Testis (tissue), 3 donors: Measurements from ENCODE around the gene GLRX. TPM values are rescaled to one million over a fixed set of nuclear protein-coding genes. Genes with fewer than 3 reads are reported as not detected.
A peak's percentile ranks its signal among the peaks of the same experiment; 100 is the strongest.

Experiments
- DNase-seq: peaks from one replicate; pipeline ENCODE4 v3.0.0-alpha.2; 2019
- H3K27ac ChIP-seq, 2 donors: fragments of 200-600 bp; sonication (generic); one replicate each; pipeline ENCODE4 v1.5.1; 2019
- H3K27me3 ChIP-seq: fragments of 200-600 bp; sonication (generic); one replicate; pipeline ENCODE4 v1.5.1; 2019
- H3K36me3 ChIP-seq: fragments of 200-600 bp; sonication (generic); one replicate; pipeline ENCODE4 v1.5.1; 2017; ENCODE audit warnings: low read depth; ENCODE audit errors: missing control alignments
- H3K4me1 ChIP-seq: fragments of 200-600 bp; sonication (generic); one replicate; pipeline ENCODE4 v1.5.1; 2019
- H3K4me3 ChIP-seq, 2 donors: fragments of 200-600 bp; sonication (generic); one replicate each; pipeline ENCODE4 v1.5.1; 2017 to 2019
- H3K9me3 ChIP-seq: fragments of 200-600 bp; sonication (generic); one replicate; pipeline ENCODE4 v1.5.1; 2017
- POLR2A ChIP-seq: fragments of 450-650 bp; IDR thresholded peaks from one replicate; pipeline ENCODE4 v1.6.1; 2017; ENCODE audit warnings: antibody characterized with exemption, mild to moderate bottlenecking, moderate library complexity
- WGBS, 2 donors: methylation state at CpG; one replicate each; pipeline ENCODE4 v1.1.5; 2018; 5-methylcytosine and 5-hydroxymethylcytosine counted together
- intact Hi-C: fragments of 100-400 bp; cut with DNase I; formaldehyde crosslinking; loops from one replicate; pipeline ENCODE4 v1.15.1; 2023; ENCODE audit warnings: low total_unique reads
- polyA plus RNA-seq: library from polyadenylated mRNA; stranded (reverse); fragments of 350-450 nt; fragmentation: Illumina TruSeq; extraction: RNeasy Lipid Tissue Mini Kit (QIAGEN cat#74804); gene quantifications from one replicate; pipeline ENCODE4 v1.2.3, GENCODE V29; 2014; ENCODE audit warnings: low read depth, low replicate concordance; ENCODE audit not compliant: insufficient read depth
- total RNA-seq, 2 donors: library from RNA; depleted of rRNA; stranded (reverse); fragments of >200 nt; gene quantifications; one replicate each; pipeline ENCODE4 v1.2.3, GENCODE V29; 2016
- TF ChIP-seq, protein P1 (sequence below), 3 experiments: fragments of 450-650 bp in 2 of 3; fragments of 200-600 bp in 1 of 3; sonication (generic) in 1 of 3; IDR thresholded peaks; one replicate each; pipeline ENCODE4 v1.5.1; 2016 to 2019; ENCODE audit warnings: antibody characterized with exemption in 3 of 3, mild to moderate bottlenecking in 2 of 3, moderate library complexity in 1 of 3

GLRX gene
- total and polyA plus RNA-seq, 3 donors from 2014 or later = 4.5 to 15.0 (median 5.4) TPM

- intact Hi-C loops = loop anchor here (10.0 kb wide), 1 partner anchor 198 kb away; the partner anchor contains the start of gene RFESD
- no peaks in the 10 kb centered on the region for H3K9me3 ChIP-seq
- peak; percentile 62 for DNase-seq
- whole genome bisulfite sequencing, 2 donors = 81 to 90% methylated on average over 11 of the region's 11 CpGs
- TF ChIP-seq, protein P1, sequence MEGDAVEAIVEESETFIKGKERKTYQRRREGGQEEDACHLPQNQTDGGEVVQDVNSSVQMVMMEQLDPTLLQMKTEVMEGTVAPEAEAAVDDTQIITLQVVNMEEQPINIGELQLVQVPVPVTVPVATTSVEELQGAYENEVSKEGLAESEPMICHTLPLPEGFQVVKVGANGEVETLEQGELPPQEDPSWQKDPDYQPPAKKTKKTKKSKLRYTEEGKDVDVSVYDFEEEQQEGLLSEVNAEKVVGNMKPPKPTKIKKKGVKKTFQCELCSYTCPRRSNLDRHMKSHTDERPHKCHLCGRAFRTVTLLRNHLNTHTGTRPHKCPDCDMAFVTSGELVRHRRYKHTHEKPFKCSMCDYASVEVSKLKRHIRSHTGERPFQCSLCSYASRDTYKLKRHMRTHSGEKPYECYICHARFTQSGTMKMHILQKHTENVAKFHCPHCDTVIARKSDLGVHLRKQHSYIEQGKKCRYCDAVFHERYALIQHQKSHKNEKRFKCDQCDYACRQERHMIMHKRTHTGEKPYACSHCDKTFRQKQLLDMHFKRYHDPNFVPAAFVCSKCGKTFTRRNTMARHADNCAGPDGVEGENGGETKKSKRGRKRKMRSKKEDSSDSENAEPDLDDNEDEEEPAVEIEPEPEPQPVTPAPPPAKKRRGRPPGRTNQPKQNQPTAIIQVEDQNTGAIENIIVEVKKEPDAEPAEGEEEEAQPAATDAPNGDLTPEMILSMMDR (IDR thresholded peaks at IDR 0.05) = no peak
- no peak for TF ChIP-seq POLR2A
- no peak overlapping the region for H3K4me3 ChIP-seq
- H3K27me3 ChIP-seq = no peaks in the 10 kb centered on the region
- no peaks in the 10 kb centered on the region for H3K36me3 ChIP-seq
- H3K4me1 ChIP-seq = no peaks in the 10 kb centered on the region
- no peak overlapping the region for H3K27ac ChIP-seq
Observed at GRCh38 chr5:95842854-95843544, 20.5 kb upstream of the GLRX start.

DNA sequence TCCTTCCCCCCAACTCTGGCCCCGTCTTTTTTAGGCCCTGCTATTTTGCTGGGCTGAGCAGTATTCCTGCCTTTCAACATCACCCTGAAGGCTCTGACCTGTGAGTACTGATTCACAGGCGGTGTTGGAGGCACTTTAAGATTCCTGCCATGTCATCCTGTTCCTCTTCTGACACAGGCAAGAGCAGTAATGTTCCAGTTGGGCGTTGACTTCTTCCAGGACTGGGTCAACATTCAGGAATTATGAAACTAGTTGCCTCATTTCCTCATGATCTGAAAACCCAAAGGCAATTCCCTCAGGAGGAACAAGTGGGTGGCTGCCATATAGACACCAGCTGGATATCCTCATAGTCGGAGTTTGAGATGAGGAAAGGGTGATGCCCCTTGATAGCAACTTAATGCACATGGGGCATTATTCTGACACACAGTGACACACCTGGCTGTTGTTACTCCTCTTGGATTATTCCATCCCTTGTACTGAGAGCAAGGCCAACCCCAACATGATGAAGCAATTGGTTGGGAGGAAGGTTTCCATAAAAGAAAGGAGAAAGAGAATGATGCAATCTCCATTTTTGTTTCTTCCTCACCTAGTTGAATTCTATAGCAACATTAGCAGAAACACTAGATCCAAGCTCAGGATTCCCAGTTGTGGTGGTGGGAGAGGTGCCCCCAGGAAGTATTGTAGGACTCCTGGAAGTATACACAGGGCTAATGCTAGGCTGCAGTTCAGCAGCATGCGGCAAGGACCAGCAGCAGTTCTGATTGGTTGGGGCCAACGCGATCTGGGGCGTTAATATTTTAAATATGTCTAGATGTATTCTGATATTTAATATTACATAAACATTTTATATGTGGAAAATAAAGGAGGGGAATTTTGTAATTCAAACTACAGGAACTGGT lies 19.6 kb upstream of the GLRX start:
- Histone ChIP-seq H3K36me3 (no peaks in the 10 kb centered on the region), H3K9me3 (no peaks in the 10 kb centered on the region), H3K4me1 (no peaks in the 10 kb centered on the region), H3K4me3 (no peak overlapping the region), H3K27ac (no peak overlapping the region), H3K27me3 (no peaks in the 10 kb centered on the region)
- TF ChIP-seq, protein P1 (IDR thresholded peaks at IDR 0.05) = no peak
- no peak for TF ChIP-seq POLR2A
- intact Hi-C loops = loop anchor here (10.0 kb wide), 1 partner anchor 197 kb away; the partner anchor contains the start of gene RFESD
- 88 to 95% methylated on average over 8 of the region's 8 CpGs for WGBS, 2 donors
- no peak for DNase-seq

DNA sequence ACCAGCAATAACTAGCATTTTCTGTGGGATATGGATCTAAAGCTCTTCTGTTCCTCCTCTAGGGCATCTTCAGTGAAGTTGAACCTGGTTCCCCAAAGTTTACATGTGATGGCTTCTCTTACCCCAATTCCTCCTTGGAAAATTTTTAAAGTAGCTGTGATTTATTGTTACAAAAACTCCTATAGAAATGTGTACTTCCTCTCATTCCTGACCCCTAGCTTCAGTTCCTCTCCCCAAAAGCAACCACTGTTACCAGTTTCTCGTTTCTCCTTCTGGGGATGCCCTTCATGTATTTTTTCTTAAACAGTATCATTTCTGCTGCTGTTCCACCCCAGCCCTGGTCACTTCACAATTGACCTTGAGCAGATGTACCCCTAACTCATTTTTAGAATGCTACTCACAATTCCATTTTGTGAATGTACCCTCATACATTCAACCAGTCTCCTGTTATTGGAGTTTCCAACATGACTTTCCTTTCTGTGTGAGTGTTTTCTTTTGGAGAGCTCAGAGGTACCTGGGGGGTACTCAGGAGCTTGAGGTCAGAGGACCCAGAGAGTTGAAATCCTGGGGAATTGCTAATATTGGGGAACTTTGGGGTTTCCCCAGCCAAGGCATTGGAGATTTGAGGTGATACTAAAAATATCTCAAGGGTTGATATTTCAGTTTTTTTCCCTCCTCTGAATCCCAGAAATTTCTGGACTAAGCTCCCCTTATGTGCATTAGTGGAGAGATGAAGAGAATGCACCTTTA lies 18.6 kb upstream of the GLRX start:
- no peaks in the 10 kb centered on the region for H3K9me3 ChIP-seq
- no peak overlapping the region for H3K27ac ChIP-seq
- no peaks in the 10 kb centered on the region for H3K36me3 ChIP-seq
- TF ChIP-seq POLR2A = no peak
- TF ChIP-seq, protein P1 (IDR thresholded peaks at IDR 0.05) = no peak
- no peaks in the 10 kb centered on the region for H3K27me3 ChIP-seq
- intact Hi-C loops = loop anchor here (10.0 kb wide), 1 partner anchor 196 kb away; the partner anchor contains the start of gene RFESD
- no peak for DNase-seq
- 83 to 95% methylated on average over 1 of the region's 1 CpG for WGBS, 2 donors
- H3K4me3 ChIP-seq = no peak overlapping the region
- H3K4me1 ChIP-seq = no peaks in the 10 kb centered on the region

GRCh38 chr5:95839658-95840057 lies 17.1 kb upstream of the GLRX start:
- DNase-seq = no peak
- no peaks in the 10 kb centered on the region for H3K4me1 ChIP-seq
- no peak overlapping the region for H3K4me3 ChIP-seq
- 83 to 87% methylated on average over 2 of the region's 2 CpGs for WGBS, 2 donors
- TF ChIP-seq, protein P1 (IDR thresholded peaks at IDR 0.05) = no peak
- no peak for TF ChIP-seq POLR2A
- intact Hi-C loops = loop anchor here (10.0 kb wide), 1 partner anchor 195 kb away; the partner anchor contains the start of gene RFESD
- no peak overlapping the region for H3K27ac ChIP-seq
- H3K27me3 ChIP-seq = no peaks in the 10 kb centered on the region
- no peaks in the 10 kb centered on the region for H3K9me3 ChIP-seq
- H3K36me3 ChIP-seq = no peaks in the 10 kb centered on the region
